Upper lobe of left lung (tissue), 6 donors: ENCODE results near the gene FOLR2. TPM values are rescaled to one million over a fixed set of nuclear protein-coding genes. Genes with fewer than 3 reads are reported as not detected.
A peak's percentile ranks its signal among the peaks of the same experiment; 100 is the strongest.

Experiments
- ATAC-seq, 2 donors: fragments of 200-7000 bp; cut with Tn5 transposase; one replicate each; pipeline ENCODE4 v1.9.1; 2022; ENCODE audit warnings: mild to moderate bottlenecking in 2 of 2, moderate library complexity in 2 of 2; ENCODE audit not compliant: low FRiP score in 2 of 2
- DNase-seq, 2 donors: peaks; one replicate each; pipeline ENCODE4 v3.0.0-alpha.2; 2019 to 2020
- H3K27ac ChIP-seq, 4 donors: fragments of 200-600 bp; sonication (generic); one replicate each; pipeline ENCODE4 v1.5.1; 2016 to 2019
- H3K27me3 ChIP-seq, 4 donors: fragments of 200-600 bp; sonication (generic); one replicate each; pipeline ENCODE4 v1.5.1; 2017 to 2019
- H3K36me3 ChIP-seq, 4 donors: fragments of 200-600 bp; sonication (generic); one replicate each; pipeline ENCODE4 v1.5.1; 2016 to 2019
- H3K4me1 ChIP-seq, 4 donors: fragments of 200-600 bp; sonication (generic); one replicate each; pipeline ENCODE4 v1.5.1; 2018 to 2019
- H3K4me3 ChIP-seq, 4 donors: fragments of 200-600 bp; sonication (generic); one replicate each; pipeline ENCODE4 v1.5.1; 2017 to 2019; ENCODE audit warnings: mild to moderate bottlenecking in 2 of 4, moderate library complexity in 1 of 4
- H3K9me3 ChIP-seq, 4 donors: fragments of 200-600 bp; sonication (generic); one replicate each; pipeline ENCODE4 v1.5.1; 2018 to 2019
- CTCF ChIP-seq, 6 experiments: fragments of 450-650 bp in 4 of 6; fragments of 200-600 bp in 2 of 6; sonication (generic) in 2 of 6; IDR thresholded peaks; one replicate each; pipeline ENCODE4 v1.5.1; 2016 to 2019; ENCODE audit warnings: antibody characterized with exemption in 6 of 6
- EP300 ChIP-seq, 4 donors: sonication (generic); formaldehyde crosslinking; IDR thresholded peaks; one replicate each; pipeline ENCODE4 v1.5.1; 2017; ENCODE audit warnings: antibody characterized with exemption in 4 of 4, control low read depth in 2 of 4
- POLR2A ChIP-seq, 4 donors: fragments of 450-650 bp; IDR thresholded peaks; one replicate each; pipeline ENCODE4 v1.5.1; 2016 to 2017; ENCODE audit warnings: antibody characterized with exemption in 4 of 4, mild to moderate bottlenecking in 2 of 4
- POLR2AphosphoS5 ChIP-seq, 2 donors: sonication (generic); formaldehyde crosslinking; IDR thresholded peaks; one replicate each; pipeline ENCODE4 v1.5.1; 2017; ENCODE audit warnings: antibody characterized with exemption in 2 of 2
- WGBS, 2 donors: methylation state at CpG; one replicate each; pipeline ENCODE4 v1.1.5; 2017 to 2018; 5-methylcytosine and 5-hydroxymethylcytosine counted together
- total RNA-seq, 6 donors: library from RNA; depleted of rRNA in 4 of 6; stranded (reverse); fragments of >200 nt in 4 of 6; gene quantifications; one replicate each; pipeline versions ENCODE4 v1.1.0 to v1.2.1, GENCODE V29; 2016 to 2021
- donor health status: DM: no; HTN: no; CAD: no; lungs with moderate emphysema.
- donor health status: DM: no; HTN: yes; CAD: no; lungs with severe emphysema.

Gene FOLR2
- total RNA-seq, 6 donors from 2014 or later: 4.8 to 28.7 (median 12.8) TPM

GRCh38 chr11:72244361-72245262 lies 28.0 kb downstream of the FOLR2 start:
- Histone ChIP-seq H3K4me1 (peaks cover 21 to 33% (median 23%) of the 10 kb centered on the region in 4 donors), H3K27ac (no peak overlapping the region), H3K36me3 (no peaks in the 10 kb centered on the region), H3K9me3 (no peaks in the 10 kb centered on the region), H3K27me3 (peaks cover 0 to 57% (median 33%) of the 10 kb centered on the region in 4 donors), H3K4me3 (peak overlapping the region in 2 of 4 donors; percentile 2 to 32)
- ATAC-seq (no peak), DNase-seq (peak; percentile 8 to 59)
- 8 to 9% methylated on average over 41 to 46 of the region's 46 CpGs for WGBS, 2 donors
- TF ChIP-seq POLR2A (IDR thresholded peaks at IDR 0.05) (no peak), CTCF (IDR thresholded peaks at IDR 0.05) (no peak), EP300 (IDR thresholded peaks at IDR 0.05) (no peak), POLR2AphosphoS5 (IDR thresholded peaks at IDR 0.05) (no peak)

GRCh38 chr11:72245263-72245816 lies 28.7 kb downstream of the FOLR2 start:
- H3K4me1 ChIP-seq: peaks cover 14 to 26% (median 16%) of the 10 kb centered on the region in 4 donors
- ATAC-seq (no peak), DNase-seq (peak in 1 of 2 donors; percentile 15)
- no peak overlapping the region for H3K27ac ChIP-seq
- TF ChIP-seq POLR2AphosphoS5 (IDR thresholded peaks at IDR 0.05): no peak
- no peak for TF ChIP-seq EP300 (IDR thresholded peaks at IDR 0.05)
- no peaks in the 10 kb centered on the region for H3K36me3 ChIP-seq
- H3K27me3 ChIP-seq: peaks cover 0 to 57% (median 30%) of the 10 kb centered on the region in 4 donors
- H3K9me3 ChIP-seq: no peaks in the 10 kb centered on the region
- 13 to 16% methylated on average over 15 to 19 of the region's 19 CpGs for WGBS, 2 donors
- H3K4me3 ChIP-seq: no peak overlapping the region

- no peak overlapping the region for H3K27ac ChIP-seq
- peaks cover 0 to 38% (median 25%) of the 10 kb centered on the region in 4 donors for H3K27me3 ChIP-seq
- no peak for DNase-seq
- H3K4me3 ChIP-seq: no peak overlapping the region
- TF ChIP-seq CTCF (IDR thresholded peaks at IDR 0.05): no peak
- no peak for TF ChIP-seq EP300 (IDR thresholded peaks at IDR 0.05)
- no peak for TF ChIP-seq POLR2A (IDR thresholded peaks at IDR 0.05)
- TF ChIP-seq POLR2AphosphoS5 (IDR thresholded peaks at IDR 0.05): no peak
- no peaks in the 10 kb centered on the region for H3K9me3 ChIP-seq
- H3K4me1 ChIP-seq: peaks cover 8 to 13% (median 8%) of the 10 kb centered on the region in 4 donors
- 9 to 30% methylated on average over 2 of the region's 2 CpGs for WGBS, 2 donors
- H3K36me3 ChIP-seq: no peaks in the 10 kb centered on the region
- no peak for ATAC-seq
Observed at GRCh38 chr11:72247584-72247983, 31.0 kb downstream of the FOLR2 start.

- no peak for ATAC-seq
- Histone ChIP-seq H3K4me1 (no peaks in the 10 kb centered on the region), H3K9me3 (no peaks in the 10 kb centered on the region), H3K27me3 (peaks cover 0 to 15% (median 7%) of the 10 kb centered on the region in 4 donors), H3K4me3 (no peak overlapping the region), H3K27ac (no peak overlapping the region), H3K36me3 (no peaks in the 10 kb centered on the region)
- no peak for DNase-seq
- no peak for TF ChIP-seq EP300 (IDR thresholded peaks at IDR 0.05)
- TF ChIP-seq POLR2AphosphoS5 (IDR thresholded peaks at IDR 0.05): no peak
- TF ChIP-seq POLR2A (IDR thresholded peaks at IDR 0.05): no peak
- no peak for TF ChIP-seq CTCF (IDR thresholded peaks at IDR 0.05)
- WGBS, 2 donors: 77 to 90% methylated on average over 4 to 5 of the region's 5 CpGs
Observed at GRCh38 chr11:72249961-72250360, 33.4 kb downstream of the FOLR2 start.

- H3K27ac ChIP-seq: no peak overlapping the region
- peak; percentile 11 to 41 for ATAC-seq
- 81 to 87% methylated on average over 4 to 24 of the region's 24 CpGs for WGBS, 2 donors
- H3K36me3 ChIP-seq: no peaks in the 10 kb centered on the region
- H3K4me3 ChIP-seq: no peak overlapping the region
- peak in 1 of 2 donors; percentile 64 for DNase-seq
- no peaks in the 10 kb centered on the region for H3K9me3 ChIP-seq
- TF ChIP-seq POLR2A (IDR thresholded peaks at IDR 0.05): no peak
- TF ChIP-seq EP300 (IDR thresholded peaks at IDR 0.05): no peak
- TF ChIP-seq CTCF (IDR thresholded peaks at IDR 0.05): no peak
- TF ChIP-seq POLR2AphosphoS5 (IDR thresholded peaks at IDR 0.05): no peak
- H3K4me1 ChIP-seq: no peaks in the 10 kb centered on the region
- peaks cover 0 to 8% (median 7%) of the 10 kb centered on the region in 4 donors for H3K27me3 ChIP-seq
Observed at GRCh38 chr11:72250661-72251464, 34.3 kb downstream of the FOLR2 start.
